ENCODE measurements around the gene GABRP.

The GABRP gene, protein sequence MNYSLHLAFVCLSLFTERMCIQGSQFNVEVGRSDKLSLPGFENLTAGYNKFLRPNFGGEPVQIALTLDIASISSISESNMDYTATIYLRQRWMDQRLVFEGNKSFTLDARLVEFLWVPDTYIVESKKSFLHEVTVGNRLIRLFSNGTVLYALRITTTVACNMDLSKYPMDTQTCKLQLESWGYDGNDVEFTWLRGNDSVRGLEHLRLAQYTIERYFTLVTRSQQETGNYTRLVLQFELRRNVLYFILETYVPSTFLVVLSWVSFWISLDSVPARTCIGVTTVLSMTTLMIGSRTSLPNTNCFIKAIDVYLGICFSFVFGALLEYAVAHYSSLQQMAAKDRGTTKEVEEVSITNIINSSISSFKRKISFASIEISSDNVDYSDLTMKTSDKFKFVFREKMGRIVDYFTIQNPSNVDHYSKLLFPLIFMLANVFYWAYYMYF

GRCh38 chr5:170783498-170784247 lies at the start of gene GABRP:
GABRP (plus strand) TSS chr5:170783725; CDS start chr5:170788616, 4,891 bp downstream.
- no peak for DNase-seq (ENCODE audit: extremely low read depth, insufficient read length)
- no peak within 1 kb of the TSS for H3K4me3 ChIP-seq (replicated peaks; ENCODE audit: low read depth, low read length)
- H3K36me3 ChIP-seq (ENCODE audit: control insufficient read depth, insufficient read depth, low read length), result no peaks in the 10 kb centered on the region
- no peaks in the 10 kb centered on the region; the same call in none of the 2 replicates for H3K27me3 ChIP-seq (replicated peaks; ENCODE audit: control insufficient read depth, insufficient read depth, low read length)
- TF ChIP-seq, protein P1, sequence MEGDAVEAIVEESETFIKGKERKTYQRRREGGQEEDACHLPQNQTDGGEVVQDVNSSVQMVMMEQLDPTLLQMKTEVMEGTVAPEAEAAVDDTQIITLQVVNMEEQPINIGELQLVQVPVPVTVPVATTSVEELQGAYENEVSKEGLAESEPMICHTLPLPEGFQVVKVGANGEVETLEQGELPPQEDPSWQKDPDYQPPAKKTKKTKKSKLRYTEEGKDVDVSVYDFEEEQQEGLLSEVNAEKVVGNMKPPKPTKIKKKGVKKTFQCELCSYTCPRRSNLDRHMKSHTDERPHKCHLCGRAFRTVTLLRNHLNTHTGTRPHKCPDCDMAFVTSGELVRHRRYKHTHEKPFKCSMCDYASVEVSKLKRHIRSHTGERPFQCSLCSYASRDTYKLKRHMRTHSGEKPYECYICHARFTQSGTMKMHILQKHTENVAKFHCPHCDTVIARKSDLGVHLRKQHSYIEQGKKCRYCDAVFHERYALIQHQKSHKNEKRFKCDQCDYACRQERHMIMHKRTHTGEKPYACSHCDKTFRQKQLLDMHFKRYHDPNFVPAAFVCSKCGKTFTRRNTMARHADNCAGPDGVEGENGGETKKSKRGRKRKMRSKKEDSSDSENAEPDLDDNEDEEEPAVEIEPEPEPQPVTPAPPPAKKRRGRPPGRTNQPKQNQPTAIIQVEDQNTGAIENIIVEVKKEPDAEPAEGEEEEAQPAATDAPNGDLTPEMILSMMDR (IDR thresholded peaks at IDR 0.05; ENCODE audit: insufficient read depth, low read length, poor library complexity, severe bottlenecking), result no peak

- H3K36me3 ChIP-seq (ENCODE audit: control insufficient read depth, insufficient read depth, low read length), result no peaks in the 10 kb centered on the region
- no peaks in the 10 kb centered on the region; the same call in 1 of the 2 replicates for H3K27me3 ChIP-seq (replicated peaks; ENCODE audit: control insufficient read depth, insufficient read depth, low read length)
- TF ChIP-seq, protein P1 (IDR thresholded peaks at IDR 0.05; ENCODE audit: insufficient read depth, low read length, poor library complexity, severe bottlenecking), result no peak
- DNase-seq (ENCODE audit: extremely low read depth, insufficient read length), result no peak
- H3K4me3 ChIP-seq (replicated peaks; ENCODE audit: low read depth, low read length), result no peak overlapping the region
Observed at GRCh38 chr5:170736966-170737365, 46.6 kb upstream of the GABRP start.

GRCh38 chr5:170737591-170737990 lies 45.9 kb upstream of the GABRP start:
- TF ChIP-seq, protein P1 (IDR thresholded peaks at IDR 0.05; ENCODE audit: insufficient read depth, low read length, poor library complexity, severe bottlenecking), result no peak
- Histone ChIP-seq H3K36me3 (ENCODE audit: control insufficient read depth, insufficient read depth, low read length) (no peaks in the 10 kb centered on the region), H3K4me3 (replicated peaks; ENCODE audit: low read depth, low read length) (no peak overlapping the region), H3K27me3 (replicated peaks; ENCODE audit: control insufficient read depth, insufficient read depth, low read length) (no peaks in the 10 kb centered on the region; the same call in 1 of the 2 replicates)
- no peak for DNase-seq (ENCODE audit: extremely low read depth, insufficient read length)

- Histone ChIP-seq H3K4me3 (replicated peaks; ENCODE audit: low read depth, low read length) (no peak overlapping the region), H3K36me3 (ENCODE audit: control insufficient read depth, insufficient read depth, low read length) (no peaks in the 10 kb centered on the region), H3K27me3 (replicated peaks; ENCODE audit: control insufficient read depth, insufficient read depth, low read length) (no peaks in the 10 kb centered on the region; the same call in 1 of the 2 replicates)
- no peak for DNase-seq (ENCODE audit: extremely low read depth, insufficient read length)
- TF ChIP-seq, protein P1 (IDR thresholded peaks at IDR 0.05; ENCODE audit: insufficient read depth, low read length, poor library complexity, severe bottlenecking), result no peak
Observed at GRCh38 chr5:170738840-170739239, 44.7 kb upstream of the GABRP start.

- Histone ChIP-seq H3K4me3 (replicated peaks; ENCODE audit: low read depth, low read length) (no peak overlapping the region), H3K27me3 (replicated peaks; ENCODE audit: control insufficient read depth, insufficient read depth, low read length) (no peaks in the 10 kb centered on the region; the same call in 1 of the 2 replicates), H3K36me3 (ENCODE audit: control insufficient read depth, insufficient read depth, low read length) (no peaks in the 10 kb centered on the region)
- TF ChIP-seq, protein P1 (IDR thresholded peaks at IDR 0.05; ENCODE audit: insufficient read depth, low read length, poor library complexity, severe bottlenecking), result no peak
- no peak for DNase-seq (ENCODE audit: extremely low read depth, insufficient read length)
Observed at GRCh38 chr5:170739446-170739845, 44.1 kb upstream of the GABRP start.
